DOHH2 (cell line): ENCODE measurements around the gene NAB2.
A peak's percentile ranks its signal among the peaks of the same experiment; 100 is the strongest.

Source experiments
- H3F3A ChIP-seq: fragments of 200-600 bp; sonication (generic), shearing (Covaris generic); 2 replicates; pipeline ENCODE4 v1.6.0; 2016; ENCODE audit warnings: antibody characterized with exemption, mild to moderate bottlenecking; ENCODE audit not compliant: control insufficient read depth, insufficient read depth
- H3K27ac ChIP-seq: fragments of 200-600 bp; sonication (generic); 2 replicates; pipeline ENCODE4 v1.5.1; 2014; ENCODE audit warnings: low read depth, mild to moderate bottlenecking, low read length, moderate library complexity
- H3K27me3 ChIP-seq: fragments of 200-600 bp; sonication (generic); 2 replicates; pipeline ENCODE4 v1.6.1; 2014; ENCODE audit warnings: mild to moderate bottlenecking, low read length, mixed read lengths; ENCODE audit not compliant: control insufficient read depth
- H3K36me3 ChIP-seq: fragments of 200-600 bp; sonication (generic); 2 replicates; pipeline ENCODE4 v1.6.1; 2014; ENCODE audit warnings: mild to moderate bottlenecking, low read length, moderate library complexity, mixed read lengths; ENCODE audit not compliant: control insufficient read depth
- H3K4me1 ChIP-seq: fragments of 200-600 bp; sonication (generic); 2 replicates; pipeline ENCODE4 v1.6.1; 2014; ENCODE audit warnings: mild to moderate bottlenecking, low read length, mixed read lengths; ENCODE audit not compliant: control insufficient read depth
- H3K4me2 ChIP-seq: fragments of 200-600 bp; sonication (generic); 2 replicates; pipeline ENCODE4 v1.6.0; 2014; ENCODE audit warnings: mild to moderate bottlenecking, low read length, moderate library complexity
- H3K4me3 ChIP-seq: fragments of 200-600 bp; sonication (generic); 2 replicates; pipeline ENCODE4 v1.5.1; 2014; ENCODE audit warnings: mild to moderate bottlenecking, low read length, mixed read lengths
- H3K79me2 ChIP-seq: fragments of 200-600 bp; sonication (generic); 2 replicates; pipeline ENCODE4 v1.6.1; 2014; ENCODE audit warnings: mild to moderate bottlenecking, low read length, mixed read lengths; ENCODE audit not compliant: control insufficient read depth
- H3K9me2 ChIP-seq: fragments of 200-600 bp; sonication (generic); replicated peaks from 2 replicates; pipeline ENCODE4 v1.6.1; 2014; ENCODE audit warnings: mild to moderate bottlenecking, low read length, mixed read lengths; ENCODE audit not compliant: control insufficient read depth
- H3K9me3 ChIP-seq: fragments of 200-600 bp; sonication (generic); 2 replicates; pipeline ENCODE4 v1.6.1; 2014; ENCODE audit warnings: antibody characterized with exemption, low read length, mixed read lengths; ENCODE audit not compliant: control insufficient read depth, insufficient read depth
- H4K20me1 ChIP-seq: fragments of 200-600 bp; sonication (generic); 2 replicates; pipeline ENCODE4 v1.6.0; 2014; ENCODE audit warnings: low read depth, mild to moderate bottlenecking, antibody characterized with exemption, low read length, moderate library complexity; ENCODE audit not compliant: control insufficient read depth, insufficient read depth
- CTCF ChIP-seq: fragments of 200-600 bp; sonication (generic); IDR thresholded peaks from one replicate; pipeline ENCODE4 v1.5.1; 2014; ENCODE audit warnings: antibody characterized with exemption, mild to moderate bottlenecking, low read depth, low read length; ENCODE audit not compliant: poor library complexity, severe bottlenecking
- EZH2phosphoT487 ChIP-seq: fragments of 200-600 bp; sonication (generic); IDR thresholded peaks from 2 replicates; pipeline ENCODE4 v1.6.1; 2017; ENCODE audit warnings: borderline replicate concordance, mild to moderate bottlenecking, antibody characterized with exemption, low read length, moderate library complexity, mixed read lengths

The NAB2 gene

DNA sequence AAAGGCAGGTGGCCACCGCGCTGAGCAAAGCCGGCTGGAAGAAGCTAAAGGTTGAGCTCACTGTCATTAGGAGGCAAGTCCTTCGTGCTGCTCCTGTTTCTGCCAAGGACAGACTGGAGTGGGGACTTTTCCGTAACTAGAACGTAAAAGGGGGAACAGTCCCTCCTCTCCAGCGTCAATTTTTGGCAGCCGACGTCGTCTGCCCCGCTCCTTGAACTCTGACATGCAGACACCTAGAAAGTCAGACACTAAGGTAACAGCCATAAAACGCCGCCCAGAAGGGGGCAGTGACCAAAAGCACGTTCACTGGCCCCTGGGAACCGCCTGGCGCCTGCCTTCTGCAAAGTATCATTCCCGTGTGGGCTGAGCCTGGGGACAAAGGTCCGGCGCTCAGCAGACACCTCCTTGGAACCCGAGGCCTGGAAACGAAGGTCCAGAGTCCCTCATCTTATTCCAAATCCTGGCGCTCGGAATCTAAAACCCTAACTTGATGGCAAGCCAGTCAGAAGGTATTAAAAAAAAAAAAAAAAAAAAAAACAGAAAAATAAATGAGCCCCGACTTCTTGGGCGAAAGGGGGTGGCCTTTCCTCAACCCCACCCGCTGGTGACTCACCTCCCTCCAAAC is 38.3 kb downstream of the NAB2 start:
- Histone ChIP-seq H3K9me2 (no peaks in the 10 kb centered on the region), H3K36me3 (no peaks in the 10 kb centered on the region), H3K4me2 (peak overlapping the region; percentile 90), H3F3A (peaks cover 3% of the 10 kb centered on the region; the same call in 1 of the 2 replicates), H3K4me3 (peak overlapping the region; percentile 80), H3K79me2 (no peaks in the 10 kb centered on the region), H3K27ac (no peak overlapping the region), H4K20me1 (no peaks in the 10 kb centered on the region), H3K9me3 (peaks cover 7% of the 10 kb centered on the region; the same call in 1 of the 2 replicates), H3K27me3 (peaks cover 59% of the 10 kb centered on the region), H3K4me1 (peaks cover 24% of the 10 kb centered on the region)
- TF ChIP-seq EZH2phosphoT487 (no peak), CTCF (peak; percentile 48)

GRCh38 chr12:57127726-57128518 is 39.0 kb downstream of the NAB2 start, which contains the start of gene LRP1:
LRP1 (plus strand) TSS chr12:57128483; CDS start chr12:57128965, 482 bp downstream.
- Histone ChIP-seq H3K27ac (no peak within 1 kb of the TSS), H3K4me3 (peak within 1 kb of the TSS; percentile 80), H3K36me3 (no peaks in the 10 kb centered on the region), H3K4me1 (peaks cover 24% of the 10 kb centered on the region), H3K79me2 (no peaks in the 10 kb centered on the region), H3K9me3 (peaks cover 7% of the 10 kb centered on the region; the same call in 1 of the 2 replicates), H3F3A (peaks cover 3% of the 10 kb centered on the region; the same call in 1 of the 2 replicates), H4K20me1 (no peaks in the 10 kb centered on the region), H3K9me2 (no peaks in the 10 kb centered on the region), H3K27me3 (peaks cover 66% of the 10 kb centered on the region), H3K4me2 (peak within 1 kb of the TSS; percentile 90)
- TF ChIP-seq CTCF, result no peak
- TF ChIP-seq EZH2phosphoT487, result no peak

DNA sequence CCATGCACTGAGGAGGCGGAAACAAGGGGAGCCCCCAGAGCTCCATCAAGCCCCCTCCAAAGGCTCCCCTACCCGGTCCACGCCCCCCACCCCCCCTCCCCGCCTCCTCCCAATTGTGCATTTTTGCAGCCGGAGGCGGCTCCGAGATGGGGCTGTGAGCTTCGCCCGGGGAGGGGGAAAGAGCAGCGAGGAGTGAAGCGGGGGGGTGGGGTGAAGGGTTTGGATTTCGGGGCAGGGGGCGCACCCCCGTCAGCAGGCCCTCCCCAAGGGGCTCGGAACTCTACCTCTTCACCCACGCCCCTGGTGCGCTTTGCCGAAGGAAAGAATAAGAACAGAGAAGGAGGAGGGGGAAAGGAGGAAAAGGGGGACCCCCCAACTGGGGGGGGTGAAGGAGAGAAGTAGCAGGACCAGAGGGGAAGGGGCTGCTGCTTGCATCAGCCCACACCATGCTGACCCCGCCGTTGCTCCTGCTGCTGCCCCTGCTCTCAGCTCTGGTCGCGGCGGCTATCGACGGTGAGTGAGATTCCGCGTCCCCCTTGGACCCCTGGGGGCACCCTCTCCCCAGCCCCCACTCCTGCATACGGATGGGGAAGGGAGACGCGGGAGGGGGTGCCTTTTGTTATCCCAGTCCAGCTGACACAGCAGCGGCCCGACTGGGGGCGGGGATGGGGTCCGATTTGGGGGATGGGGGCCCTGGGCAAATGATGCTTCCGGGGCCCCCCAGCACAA is 39.8 kb downstream of the NAB2 start:
- no peak overlapping the region for H3K27ac ChIP-seq
- H3K36me3 ChIP-seq, result no peaks in the 10 kb centered on the region
- H3K9me3 ChIP-seq, result peaks cover 4% of the 10 kb centered on the region; the same call in 1 of the 2 replicates
- H3K4me1 ChIP-seq, result peaks cover 24% of the 10 kb centered on the region
- TF ChIP-seq EZH2phosphoT487 (no peak), CTCF (no peak)
- H3K79me2 ChIP-seq, result no peaks in the 10 kb centered on the region
- peak overlapping the region; percentile 80 for H3K4me3 ChIP-seq
- H3F3A ChIP-seq, result peaks cover 3% of the 10 kb centered on the region; the same call in 1 of the 2 replicates
- peaks cover 71% of the 10 kb centered on the region for H3K27me3 ChIP-seq
- no peaks in the 10 kb centered on the region for H3K9me2 ChIP-seq
- H3K4me2 ChIP-seq, result peak overlapping the region; percentile 90
- H4K20me1 ChIP-seq, result no peaks in the 10 kb centered on the region
